ENCODE data around the gene IDUA.

DNA sequence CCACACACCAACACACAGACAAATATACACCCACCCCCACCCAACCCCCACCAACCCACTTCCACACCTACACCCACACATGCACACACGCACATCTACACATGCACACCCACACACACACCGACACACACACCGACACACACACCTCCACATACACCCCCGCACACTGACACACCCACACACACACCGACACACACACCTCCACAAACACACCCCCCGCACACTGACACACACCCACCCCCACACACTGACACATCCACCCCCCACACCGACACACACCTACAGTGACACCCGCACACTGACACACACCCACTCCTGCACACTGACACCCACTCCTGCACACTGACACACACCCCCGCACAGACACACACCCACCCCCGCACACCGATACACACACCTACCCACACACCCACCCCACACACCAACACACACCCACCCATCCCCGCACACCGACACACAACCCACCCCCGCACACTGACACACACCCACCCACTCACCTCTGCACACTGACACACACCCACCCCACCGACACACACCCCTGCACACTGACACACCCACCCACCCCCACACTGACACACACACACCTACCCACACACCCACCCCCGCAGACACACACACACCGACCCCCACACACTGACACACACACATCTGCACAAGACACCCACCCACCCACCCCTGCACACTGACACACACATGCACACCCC lies 55.7 kb downstream of the IDUA start:
- no peak for TF ChIP-seq POLR2AphosphoS5 (IDR thresholded peaks at IDR 0.05)
- no peak for TF ChIP-seq CTCF (IDR thresholded peaks at IDR 0.05)
- TF ChIP-seq EP300 (IDR thresholded peaks at IDR 0.05), result no peak
- TF ChIP-seq POLR2A (IDR thresholded peaks at IDR 0.05), result no peak
